ENCODE results near the gene KIRREL3. TPM values are rescaled to one million over a fixed set of nuclear protein-coding genes. Genes with fewer than 3 reads are reported as not detected.

Gene KIRREL3
- total and polyA plus RNA-seq, 9 of the 15 experiments (the other 6 are each of a cell fraction or from before 2014, with no cell fraction given): 0.04 to 0.10 TPM; not detected in 7

- TF ChIP-seq ZNF707 (CRISPR knock-in tag; conservative IDR thresholded peaks at IDR 0.05): no peak
Observed at GRCh38 chr11:126809514-126810289, 190.9 kb downstream of the KIRREL3 start (continued).

DNA sequence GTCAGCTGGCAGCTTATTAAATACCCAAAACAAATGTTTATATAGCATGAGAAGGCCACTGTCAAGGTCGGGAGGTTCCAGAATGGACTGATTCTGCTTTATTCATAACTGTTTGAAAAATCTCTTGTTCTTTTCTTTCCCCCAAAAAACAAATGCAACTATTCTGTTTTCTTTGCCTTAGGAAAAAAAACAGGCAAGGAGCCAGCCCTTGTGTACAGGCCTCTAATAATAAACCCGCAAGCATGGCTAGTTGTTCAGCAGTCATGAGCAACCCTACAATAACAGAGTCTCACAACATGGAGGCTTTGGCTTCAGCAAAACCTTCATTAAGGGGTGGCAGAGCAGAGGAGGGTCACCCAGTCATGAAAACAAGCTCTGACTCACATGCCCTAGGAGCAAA lies 191.7 kb downstream of the KIRREL3 start:
- H3K9ac ChIP-seq (ENCODE audit: insufficient read depth in 1 of 2, low read depth in 2 of 2, low read length in 2 of 2): no peak overlapping the region
- H3K79me2 ChIP-seq (ENCODE audit: control insufficient read depth, insufficient read depth, low read length): no peaks in the 10 kb centered on the region
- no peaks in the 10 kb centered on the region for H3K4me1 ChIP-seq (replicated peaks in 1 of 2; ENCODE audit: control insufficient read depth in 2 of 2, insufficient read depth in 2 of 2, low read length in 2 of 2)
- BruUV-seq (replicated peaks): no TSS peak
- in situ Hi-C loops (cut with MboI) (no loop called here), intact Hi-C loops (cut with micrococcal nuclease) (no loop called here)
- ChIA-PET CTCF (ENCODE audit: low intra/inter-chr PET ratio) (no interaction called here), POLR2A (no interaction called here)
- H3K4me3 ChIP-seq: no peak overlapping the region
- no peak for FAIRE-seq
- no peaks in the 10 kb centered on the region for H3K36me3 ChIP-seq (ENCODE audit: control insufficient read depth, insufficient read depth, low read length)
- H3K4me2 ChIP-seq (ENCODE audit: insufficient read depth, low read length): no peak overlapping the region
- no peak for ATAC-seq
- no peaks in the 10 kb centered on the region for H3K27me3 ChIP-seq (ENCODE audit: control insufficient read depth in 2 of 2, insufficient read depth in 2 of 2, low read length in 2 of 2)
- DNase-seq (ENCODE audit: extremely low read depth in 1 of 4, low spot score in 3 of 4): no peak
- no peak overlapping the region for H2AFZ ChIP-seq (ENCODE audit: low read depth, low read length)
- WGBS (ENCODE audit: insufficient coverage, low coverage, missing lambda C conversion rate): 0% methylated on average over 2 of the region's 2 CpGs
- H3K9me3 ChIP-seq (replicated peaks; ENCODE audit: control insufficient read depth, insufficient read depth, low read depth, low read length): no peaks in the 10 kb centered on the region
- H3K9me1 ChIP-seq (ENCODE audit: control insufficient read depth, insufficient read depth, low read length): no peaks in the 10 kb centered on the region
- no peaks in the 10 kb centered on the region; the same call in 1 of the 2 replicates for H4K20me1 ChIP-seq (replicated peaks; ENCODE audit: control insufficient read depth, insufficient read depth, low read length)
- H3K27ac ChIP-seq (ENCODE audit: extremely low read depth, low read depth, low read length): no peak overlapping the region
- TF ChIP-seq ZNF589 (CRISPR knock-in tag; IDR thresholded peaks at IDR 0.05; ENCODE audit: low read depth) (no peak), ERF (CRISPR knock-in tag; IDR thresholded peaks at IDR 0.05) (no peak), ZNF12 (CRISPR knock-in tag; IDR thresholded peaks at IDR 0.05) (no peak), SRSF7 (optimal IDR thresholded peaks at IDR 0.05; ENCODE audit: low read depth, low read length) (no peak), MITF (IDR thresholded peaks at IDR 0.05) (no peak), VEZF1 (CRISPR knock-in tag; IDR thresholded peaks at IDR 0.05) (no peak), TEAD4 (IDR thresholded peaks at IDR 0.05; ENCODE audit: low read length) (no peak), TEAD4 (CRISPR knock-in tag; IDR thresholded peaks at IDR 0.05; ENCODE audit: borderline replicate concordance) (no peak), ZNF274 (IDR thresholded peaks at IDR 0.05; ENCODE audit: borderline replicate concordance, low read depth, low read length) (no peak), SMC3 (conservative IDR thresholded peaks at IDR 0.05; ENCODE audit: insufficient read depth, low read depth, low read length) (no peak), PPARD (CRISPR knock-in tag; IDR thresholded peaks at IDR 0.05) (no peak)

Data from K562 (cell line).